Stimulated activated CD4-positive, alpha-beta T cell treated with anti-CD3 and anti-CD28 coated beads, Interleukin-4, amount 100 ng/mL, for 24 hours (primary cell): Measurements from ENCODE around the gene FGF21.
"Not testable (repeated sequence)": the region's sequence is repeated elsewhere in the genome, so short reads cannot be mapped to it uniquely, and the experiment has no call there.

ENCODE experiments used
- DNase-seq: peaks from one replicate; pipeline ENCODE4 v3.0.0-alpha.2; 2020

FGF21 gene

GRCh38 chr19:48752496-48753365 lies 2.6 kb upstream of the FGF21 start, which contains the start of gene FUT1:
FUT1 (minus strand) TSS chr19:48752641; CDS start chr19:48751281, 1,360 bp downstream.
- peak; percentile 20 for DNase-seq

GRCh38 chr19:48755787-48756186 lies 463 bp downstream of the FGF21 start:
- DNase-seq, result no peak

GRCh38 chr19:48756212-48756611 lies 888 bp downstream of the FGF21 start:
- DNase-seq, result no peak

- DNase-seq, result no peak
These were observed 1.4 kb downstream of the FGF21 start for GRCh38 chr19:48756686-48757085.

GRCh38 chr19:48757089-48757675 lies 1.9 kb downstream of the FGF21 start:
- no peak for DNase-seq

GRCh38 chr19:48757741-48758144 lies 2.4 kb downstream of the FGF21 start:
- no peak for DNase-seq

GRCh38 chr19:48760504-48761205 lies 5.3 kb downstream of the FGF21 start:
- DNase-seq, result no peak

- DNase-seq, result not testable (repeated sequence)
These were observed 10.5 kb downstream of the FGF21 start for GRCh38 chr19:48765816-48766215.

- not testable (repeated sequence) for DNase-seq
These were observed 12.9 kb downstream of the FGF21 start for GRCh38 chr19:48768171-48768753.

- no peak for DNase-seq
These were observed 13.8 kb downstream of the FGF21 start for GRCh38 chr19:48768994-48769713.

GRCh38 chr19:48770266-48770665 lies 14.9 kb downstream of the FGF21 start:
- no peak for DNase-seq

- DNase-seq, result no peak
These were observed 15.6 kb downstream of the FGF21 start for GRCh38 chr19:48770734-48771472.

- no peak for DNase-seq
These were observed 17.2 kb downstream of the FGF21 start for GRCh38 chr19:48772503-48772953.

- DNase-seq, result no peak
These were observed 21.8 kb downstream of the FGF21 start for GRCh38 chr19:48777139-48777538.

- DNase-seq, result no peak
These were observed 22.4 kb downstream of the FGF21 start for GRCh38 chr19:48777720-48778119.

GRCh38 chr19:48779636-48780035 lies 24.3 kb downstream of the FGF21 start:
- no peak for DNase-seq

- no peak for DNase-seq
These were observed 25.5 kb downstream of the FGF21 start for GRCh38 chr19:48780631-48781391.

- DNase-seq, result no peak
These were observed 29.2 kb downstream of the FGF21 start for GRCh38 chr19:48784527-48784926.

- DNase-seq, result not testable (repeated sequence)
These were observed 31.1 kb downstream of the FGF21 start for GRCh38 chr19:48786422-48786821.

GRCh38 chr19:48787331-48787730 lies 32.0 kb downstream of the FGF21 start:
- not testable (repeated sequence) for DNase-seq

- no peak for DNase-seq
These were observed 37.9 kb downstream of the FGF21 start for GRCh38 chr19:48793271-48793670.
